Immature natural killer cell (primary cell): ENCODE data around the gene GASK1A. TPM values are rescaled to one million over a fixed set of nuclear protein-coding genes. Genes with fewer than 3 reads are reported as not detected.

ENCODE experiments used
- DNase-seq, 3 donors: peaks; one replicate each; pipeline ENCODE4 v3.0.0; 2022; ENCODE audit warnings: mixed read lengths in 1 of 3
- H3K27ac Mint-ChIP-seq, 6 donors: one replicate each; pipeline ENCODE4 v1.8.0; 2020; ENCODE audit warnings: mixed read lengths in 6 of 6, mild to moderate bottlenecking in 5 of 6, inconsistent platforms in 4 of 6, moderate library complexity in 3 of 6
- H3K27me3 Mint-ChIP-seq, 3 donors: one replicate each; pipeline ENCODE4 v1.8.0; 2020 to 2021; ENCODE audit warnings: low read depth in 3 of 3, mild to moderate bottlenecking in 3 of 3, mixed read lengths in 3 of 3, moderate library complexity in 3 of 3, inconsistent platforms in 1 of 3
- H3K36me3 Mint-ChIP-seq, 3 donors: one replicate each; pipeline ENCODE4 v1.8.0; 2020; ENCODE audit warnings: mixed read lengths in 3 of 3, inconsistent platforms in 2 of 3, mild to moderate bottlenecking in 2 of 3
- H3K4me1 Mint-ChIP-seq, 2 donors: one replicate each; pipeline ENCODE4 v1.8.0; 2020; ENCODE audit warnings: inconsistent platforms in 2 of 2, mild to moderate bottlenecking in 2 of 2, mixed read lengths in 2 of 2, moderate library complexity in 1 of 2
- H3K4me3 Mint-ChIP-seq, 5 donors: one replicate each; pipeline ENCODE4 v1.8.0; 2020; ENCODE audit warnings: mild to moderate bottlenecking in 5 of 5, mixed read lengths in 5 of 5, inconsistent platforms in 3 of 5, moderate library complexity in 3 of 5
- H3K9me3 Mint-ChIP-seq, 6 donors: one replicate each; pipeline ENCODE4 v1.8.0; 2020; ENCODE audit warnings: mild to moderate bottlenecking in 6 of 6, mixed read lengths in 6 of 6, inconsistent platforms in 4 of 6, moderate library complexity in 3 of 6
- polyA plus RNA-seq, 3 donors: library from polyadenylated mRNA; unstranded; fragments of 300-500 nt; fragmentation: Illumina TruSeq; gene quantifications; one replicate each; pipeline ENCODE4 v1.2.3, GENCODE V29; 2021

GASK1A gene
- polyA plus RNA-seq, 3 donors from 2014 or later = not detected

GRCh38 chr3:43074901-43075689, 96.0 kb downstream of the GASK1A start:
- no peak for DNase-seq
- peaks cover 11 to 29% (median 27%) of the 10 kb centered on the region in 3 donors for H3K36me3 Mint-ChIP-seq
- no peaks in the 10 kb centered on the region for H3K4me1 Mint-ChIP-seq
- H3K27ac Mint-ChIP-seq = no peak overlapping the region
- peaks cover 0 to 5% (median 0%) of the 10 kb centered on the region in 3 donors for H3K27me3 Mint-ChIP-seq
- peaks cover 0 to 2% (median 0%) of the 10 kb centered on the region in 6 donors for H3K9me3 Mint-ChIP-seq
- H3K4me3 Mint-ChIP-seq = no peak overlapping the region

- DNase-seq = no peak
- Mint-ChIP-seq H3K27me3 (peaks cover 0 to 5% (median 0%) of the 10 kb centered on the region in 3 donors), H3K27ac (no peak overlapping the region), H3K9me3 (peaks cover 0 to 2% (median 0%) of the 10 kb centered on the region in 6 donors), H3K4me3 (no peak overlapping the region), H3K4me1 (no peaks in the 10 kb centered on the region), H3K36me3 (peaks cover 11 to 35% (median 31%) of the 10 kb centered on the region in 3 donors)
These were observed 97.0 kb downstream of the GASK1A start for GRCh38 chr3:43075904-43076661.

GRCh38 chr3:43076857-43077256, 97.7 kb downstream of the GASK1A start:
- Mint-ChIP-seq H3K36me3 (peaks cover 11 to 35% (median 31%) of the 10 kb centered on the region in 3 donors), H3K4me1 (no peaks in the 10 kb centered on the region), H3K9me3 (peaks cover 0 to 2% (median 0%) of the 10 kb centered on the region in 6 donors), H3K27me3 (peaks cover 0 to 2% (median 0%) of the 10 kb centered on the region in 3 donors), H3K27ac (no peak overlapping the region), H3K4me3 (no peak overlapping the region)
- no peak for DNase-seq

GRCh38 chr3:43077261-43077660, 98.2 kb downstream of the GASK1A start:
- Mint-ChIP-seq H3K4me3 (no peak overlapping the region), H3K27ac (peak overlapping the region in 1 of 6 donors; percentile 14), H3K9me3 (peaks cover 0 to 2% (median 0%) of the 10 kb centered on the region in 6 donors)

GRCh38 chr3:43077707-43078106, 98.6 kb downstream of the GASK1A start:
- no peak for DNase-seq
- Mint-ChIP-seq H3K9me3 (peaks cover 0 to 2% (median 0%) of the 10 kb centered on the region in 6 donors), H3K36me3 (peaks cover 11 to 44% (median 31%) of the 10 kb centered on the region in 3 donors), H3K27ac (peak overlapping the region in 1 of 6 donors; percentile 14), H3K27me3 (peaks cover 0 to 2% (median 0%) of the 10 kb centered on the region in 3 donors), H3K4me3 (no peak overlapping the region), H3K4me1 (no peaks in the 10 kb centered on the region)

More at GRCh38 chr3:43077261-43077660, 98.2 kb downstream of the GASK1A start:
- no peak for DNase-seq
- H3K36me3 Mint-ChIP-seq = peaks cover 11 to 39% (median 31%) of the 10 kb centered on the region in 3 donors
- peaks cover 0 to 2% (median 0%) of the 10 kb centered on the region in 3 donors for H3K27me3 Mint-ChIP-seq
- no peaks in the 10 kb centered on the region for H3K4me1 Mint-ChIP-seq

GRCh38 chr3:43079536-43080332, 100.6 kb downstream of the GASK1A start:
- peaks cover 11 to 59% (median 34%) of the 10 kb centered on the region in 3 donors for H3K36me3 Mint-ChIP-seq
- no peak overlapping the region for H3K4me3 Mint-ChIP-seq

GRCh38 chr3:43080726-43081568, 101.8 kb downstream of the GASK1A start:
- Mint-ChIP-seq H3K4me3 (no peak overlapping the region), H3K4me1 (no peaks in the 10 kb centered on the region), H3K27ac (no peak overlapping the region), H3K27me3 (no peaks in the 10 kb centered on the region), H3K9me3 (peaks cover 0 to 2% (median 0%) of the 10 kb centered on the region in 6 donors), H3K36me3 (peaks cover 11 to 68% (median 39%) of the 10 kb centered on the region in 3 donors)
- no peak for DNase-seq

More at GRCh38 chr3:43079536-43080332, 100.6 kb downstream of the GASK1A start:
- Mint-ChIP-seq H3K9me3 (peaks cover 0 to 2% (median 0%) of the 10 kb centered on the region in 6 donors), H3K27ac (no peak overlapping the region), H3K27me3 (peaks cover 0 to under 1% (median 0%) of the 10 kb centered on the region in 3 donors), H3K4me1 (no peaks in the 10 kb centered on the region)
- no peak for DNase-seq

GRCh38 chr3:43081796-43082195, 102.7 kb downstream of the GASK1A start:
- no peak for DNase-seq
- H3K27ac Mint-ChIP-seq = no peak overlapping the region
- H3K36me3 Mint-ChIP-seq = peaks cover 11 to 64% (median 39%) of the 10 kb centered on the region in 3 donors
- H3K4me3 Mint-ChIP-seq = no peak overlapping the region
- no peaks in the 10 kb centered on the region for H3K27me3 Mint-ChIP-seq
- H3K9me3 Mint-ChIP-seq = peaks cover 0 to 2% (median 0%) of the 10 kb centered on the region in 6 donors
- H3K4me1 Mint-ChIP-seq = no peaks in the 10 kb centered on the region

GRCh38 chr3:43082457-43082856, 103.3 kb downstream of the GASK1A start:
- H3K4me1 Mint-ChIP-seq = no peaks in the 10 kb centered on the region
- no peak overlapping the region for H3K27ac Mint-ChIP-seq
- H3K36me3 Mint-ChIP-seq = peaks cover 9 to 63% (median 35%) of the 10 kb centered on the region in 3 donors
- no peak for DNase-seq
- H3K27me3 Mint-ChIP-seq = no peaks in the 10 kb centered on the region
- peaks cover 0 to 2% (median 0%) of the 10 kb centered on the region in 6 donors for H3K9me3 Mint-ChIP-seq
- H3K4me3 Mint-ChIP-seq = no peak overlapping the region

GRCh38 chr3:43086460-43087165, 107.5 kb downstream of the GASK1A start:
- no peaks in the 10 kb centered on the region for H3K9me3 Mint-ChIP-seq
- no peak overlapping the region for H3K4me3 Mint-ChIP-seq
- H3K36me3 Mint-ChIP-seq = peaks cover 0 to 33% (median 8%) of the 10 kb centered on the region in 3 donors
- H3K4me1 Mint-ChIP-seq = no peaks in the 10 kb centered on the region
- DNase-seq = no peak
- H3K27me3 Mint-ChIP-seq = peaks cover 0 to 1% (median 0%) of the 10 kb centered on the region in 3 donors
- H3K27ac Mint-ChIP-seq = no peak overlapping the region

- Mint-ChIP-seq H3K36me3 (peaks cover 0 to 28% (median 8%) of the 10 kb centered on the region in 3 donors), H3K27me3 (peaks cover 0 to 1% (median 0%) of the 10 kb centered on the region in 3 donors), H3K9me3 (no peaks in the 10 kb centered on the region), H3K4me3 (no peak overlapping the region), H3K4me1 (no peaks in the 10 kb centered on the region), H3K27ac (no peak overlapping the region)
- peak in 1 of 3 donors; percentile 8 for DNase-seq
These were observed 108.2 kb downstream of the GASK1A start for GRCh38 chr3:43087249-43087776.

GRCh38 chr3:43089081-43089480, 110.0 kb downstream of the GASK1A start:
- Mint-ChIP-seq H3K4me1 (no peaks in the 10 kb centered on the region), H3K9me3 (no peaks in the 10 kb centered on the region), H3K4me3 (no peak overlapping the region), H3K27ac (peak overlapping the region in 2 of 6 donors; percentile 23 to 79), H3K36me3 (peaks cover 0 to 12% (median 8%) of the 10 kb centered on the region in 3 donors), H3K27me3 (peaks cover 0 to 1% (median 0%) of the 10 kb centered on the region in 3 donors)
- DNase-seq = no peak
